ENCODE measurements around the gene VPS41.

DNA sequence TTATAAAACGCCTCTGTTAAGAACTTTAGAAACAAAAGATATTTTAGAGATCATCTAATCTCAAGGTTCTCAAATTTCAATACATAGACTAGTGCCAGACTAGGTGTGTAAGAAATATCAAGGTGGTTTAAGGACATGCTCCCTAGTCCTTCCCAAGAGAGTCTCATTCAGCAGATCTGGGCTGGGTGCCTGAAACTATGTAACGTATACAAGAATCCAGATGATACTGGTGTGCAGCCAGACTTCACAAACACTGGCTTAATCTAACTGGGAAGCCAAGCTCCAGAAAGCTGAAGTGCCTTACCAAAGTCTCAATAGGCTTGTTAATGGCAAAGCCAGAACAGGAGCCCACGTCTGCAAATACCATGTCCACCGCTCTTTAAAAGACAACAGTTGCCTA lies 172.9 kb downstream of the VPS41 start:
- TF ChIP-seq CTCF (IDR thresholded peaks at IDR 0.05) (no peak), POLR2A (IDR thresholded peaks at IDR 0.05) (no peak)

All from Peyer's patch (tissue), 4 donors.